NCI-H146 treated with DMSO at 0.1 percent for 48 hours (cell line): ENCODE results near the gene UBE2E2.
A peak's percentile ranks its signal among the peaks of the same experiment; 100 is the strongest.

Experiments
- DNase-seq: peaks from one replicate; lab custom pipeline; 2025; ENCODE audit not compliant: unreplicated experiment; lab: John Stamatoyannopoulos, UW

Gene UBE2E2

GRCh38 chr3:23192816-23193215 is 10.3 kb upstream of the UBE2E2 start:
- no peak for DNase-seq

GRCh38 chr3:23193831-23194230 is 9.3 kb upstream of the UBE2E2 start:
- no peak for DNase-seq

- DNase-seq = no peak
These were observed 4.3 kb upstream of the UBE2E2 start for GRCh38 chr3:23198801-23199200.

DNA sequence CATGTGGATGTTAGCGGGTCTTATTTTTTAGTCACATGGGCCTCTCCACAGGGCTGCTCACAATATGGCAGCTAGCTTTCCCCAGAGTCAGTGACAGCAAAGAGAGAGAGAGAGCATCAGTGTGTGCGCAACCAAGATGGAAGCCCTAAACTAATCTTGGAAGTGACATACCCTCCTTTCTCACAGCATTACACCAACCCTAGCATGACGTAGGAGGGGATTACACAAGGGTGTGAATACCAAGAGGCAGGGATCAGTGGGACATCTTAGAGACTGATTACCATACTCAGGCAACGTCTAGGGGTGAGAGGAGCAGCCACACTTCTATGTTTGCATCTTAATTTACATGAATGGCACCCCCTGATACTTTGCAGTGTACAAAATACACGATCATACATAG is 3.5 kb upstream of the UBE2E2 start:
- no peak for DNase-seq

- no peak for DNase-seq
These were observed 1.8 kb upstream of the UBE2E2 start for GRCh38 chr3:23201154-23201838.

- no peak for DNase-seq
These were observed 765 bp upstream of the UBE2E2 start for GRCh38 chr3:23202203-23202920.

DNA sequence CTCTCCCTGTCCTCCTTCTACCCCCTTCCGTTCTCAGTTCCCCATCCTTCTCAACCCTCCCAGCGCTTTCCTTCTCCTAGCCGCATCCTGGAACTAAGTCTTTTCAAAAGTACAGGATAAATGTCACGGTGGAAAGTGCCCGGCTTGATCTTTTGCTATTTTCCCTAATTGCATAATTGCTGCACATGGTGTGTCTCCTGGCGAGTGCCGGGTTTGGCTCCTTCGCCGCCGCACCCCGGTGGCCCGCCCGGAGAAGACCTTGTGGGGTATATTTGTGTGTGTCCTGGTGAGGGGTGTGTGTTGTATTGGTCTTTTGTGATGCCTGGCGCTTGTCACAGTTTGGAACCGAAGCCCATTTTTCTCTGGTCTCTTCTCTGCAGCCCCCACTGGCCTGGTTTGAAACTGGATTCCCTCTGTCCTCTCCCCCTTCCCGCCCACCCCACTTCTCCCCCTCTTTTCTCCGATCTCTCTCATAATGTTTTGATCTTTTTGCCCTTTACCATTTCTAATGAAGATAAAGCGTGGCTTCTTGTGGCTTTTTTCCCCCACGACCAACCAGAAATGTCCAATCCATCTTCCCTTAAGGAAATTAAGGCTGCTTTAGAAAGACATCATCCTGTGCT is 692 bp downstream of the UBE2E2 start:
- DNase-seq = peak; percentile 14

DNA sequence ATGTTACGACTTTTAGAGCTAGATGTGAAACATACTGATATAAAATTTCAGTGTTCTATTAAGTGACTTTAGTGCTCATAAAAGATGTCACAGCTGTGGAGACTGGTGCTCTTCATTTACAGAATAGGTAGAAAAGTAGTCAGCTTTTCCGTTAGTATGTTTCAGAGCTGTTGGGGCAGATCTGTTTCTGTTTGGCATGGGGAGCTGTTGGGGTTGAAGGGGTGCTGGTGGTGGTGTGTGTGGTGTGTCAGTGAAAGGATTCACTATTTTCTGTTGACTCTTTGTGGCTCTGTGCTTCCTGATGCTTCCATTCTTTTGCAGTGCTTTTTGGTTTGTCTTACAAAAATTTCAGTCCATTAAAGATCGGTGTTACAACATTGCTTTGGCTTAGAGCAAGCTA is 3.2 kb downstream of the UBE2E2 start:
- no peak for DNase-seq

DNA sequence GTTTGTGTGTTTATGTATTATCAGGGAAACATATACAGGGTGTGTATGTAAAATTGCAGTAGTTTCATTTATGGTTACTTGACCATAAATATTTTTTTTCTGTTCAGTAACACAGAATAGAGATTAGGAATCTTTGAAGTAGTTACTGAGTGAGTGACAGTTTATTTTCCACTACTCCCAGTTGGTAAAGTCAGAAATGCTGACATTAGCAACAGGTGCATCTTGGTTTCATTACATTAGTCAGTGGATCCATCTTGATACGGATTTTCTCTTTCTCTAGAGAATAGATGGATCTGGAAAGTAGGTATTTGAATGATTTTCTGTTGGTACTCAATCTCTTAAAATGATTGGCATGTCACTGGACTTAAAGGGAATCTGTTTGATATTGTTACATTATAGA is 6.0 kb downstream of the UBE2E2 start:
- DNase-seq = no peak

- no peak for DNase-seq
These were observed 6.8 kb downstream of the UBE2E2 start for GRCh38 chr3:23209747-23210487.

- no peak for DNase-seq
These were observed 10.7 kb downstream of the UBE2E2 start for GRCh38 chr3:23213813-23214212.

DNA sequence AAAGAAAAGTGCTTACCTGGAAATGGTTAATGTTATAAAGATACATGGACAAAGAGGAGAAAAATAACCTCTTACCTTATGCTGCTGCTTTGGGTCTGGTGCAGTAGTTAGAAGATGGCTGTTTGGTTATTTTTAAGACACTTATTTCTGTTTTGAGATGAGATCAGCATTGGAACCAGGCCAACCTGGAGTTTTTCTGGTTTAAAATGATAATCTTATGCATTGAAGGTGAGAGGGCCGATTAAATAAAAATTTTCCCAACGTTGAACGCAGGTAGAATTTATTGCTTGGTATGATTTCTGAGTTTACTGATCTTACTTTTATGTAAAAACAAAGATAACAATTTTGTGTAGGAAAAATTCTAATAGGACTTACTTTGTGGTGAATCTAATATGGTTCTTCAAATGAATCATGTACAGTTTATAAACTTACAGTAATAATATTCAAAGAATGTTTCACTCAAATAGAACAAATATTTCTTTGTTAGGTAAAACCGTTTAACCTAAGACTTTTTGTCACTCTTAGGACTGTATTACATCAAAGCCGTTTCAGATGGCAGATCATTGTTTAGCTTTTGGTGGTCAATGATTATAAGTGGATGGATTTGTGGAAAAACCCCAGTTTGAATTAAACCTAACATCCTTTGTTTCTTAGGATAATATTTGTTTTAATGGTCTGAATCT is 14.9 kb downstream of the UBE2E2 start:
- no peak for DNase-seq

DNA sequence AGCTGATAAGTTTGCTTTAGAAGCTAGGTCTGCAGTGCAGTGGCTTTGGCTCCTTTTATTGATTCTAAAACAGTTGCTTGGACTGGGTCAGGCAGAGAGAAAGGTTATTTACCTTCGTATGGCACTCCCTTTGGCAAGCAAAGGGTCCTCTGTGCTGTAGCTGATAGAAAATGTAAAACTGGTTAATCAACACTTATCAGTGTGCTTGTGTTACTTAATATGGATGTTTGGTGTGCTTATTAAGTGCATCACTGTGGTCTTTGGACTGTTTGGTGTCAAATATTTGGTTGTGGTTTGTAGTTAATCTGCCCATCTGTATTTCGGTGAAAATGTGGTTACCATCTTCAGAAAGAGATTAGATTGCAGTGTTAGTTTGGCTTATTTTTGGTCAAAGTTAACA is 16.0 kb downstream of the UBE2E2 start:
- DNase-seq = no peak

- no peak for DNase-seq
These were observed 16.4 kb downstream of the UBE2E2 start for GRCh38 chr3:23219552-23219951.

- DNase-seq = no peak
These were observed 18.0 kb downstream of the UBE2E2 start for GRCh38 chr3:23221136-23221535.

DNA sequence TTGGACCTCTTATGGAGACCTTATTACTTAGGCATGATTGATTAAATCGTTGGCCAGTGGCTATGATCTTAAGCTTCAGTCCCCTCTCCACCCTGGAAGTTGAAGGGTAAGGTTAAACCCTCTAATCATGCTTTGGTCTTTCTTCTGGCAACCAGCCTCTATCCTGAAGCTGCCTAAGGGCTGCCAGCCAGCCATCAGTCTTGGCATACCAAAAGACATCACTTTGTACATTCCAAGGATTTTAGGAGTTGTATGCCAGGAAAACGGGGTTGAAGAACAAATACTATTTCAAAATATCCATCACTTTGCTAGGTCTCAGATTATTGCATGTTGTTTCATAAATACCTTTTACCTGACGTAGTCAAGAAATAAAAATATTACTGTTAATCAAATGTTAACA is 28.9 kb downstream of the UBE2E2 start:
- DNase-seq = no peak

DNA sequence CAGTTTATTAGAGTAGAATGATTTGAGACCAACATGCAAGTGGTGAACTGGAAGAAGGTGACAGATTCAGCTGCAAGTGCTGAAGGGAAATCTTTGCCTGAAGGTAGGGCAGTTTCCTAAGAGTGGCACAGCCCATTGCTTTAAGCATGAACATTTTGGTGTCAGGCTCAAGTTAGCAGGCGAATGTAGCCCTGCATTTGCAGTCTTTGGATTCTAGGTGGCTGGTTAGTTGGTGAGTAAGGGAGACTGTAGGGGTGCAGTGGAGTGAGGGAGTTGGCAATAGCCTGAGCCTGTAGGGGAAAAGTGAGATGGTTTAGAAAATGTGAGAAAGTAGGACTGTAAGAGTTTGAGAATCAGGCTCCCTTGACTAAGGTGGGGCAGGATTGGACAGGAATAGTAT is 29.7 kb downstream of the UBE2E2 start:
- no peak for DNase-seq

GRCh38 chr3:23235264-23235663 is 32.1 kb downstream of the UBE2E2 start:
- DNase-seq = no peak

GRCh38 chr3:23236890-23237289 is 33.8 kb downstream of the UBE2E2 start:
- no peak for DNase-seq

- no peak for DNase-seq
These were observed 35.0 kb downstream of the UBE2E2 start for GRCh38 chr3:23238156-23238555.

- no peak for DNase-seq
These were observed 35.5 kb downstream of the UBE2E2 start for GRCh38 chr3:23238578-23238977.
